HFFc6 (cell line): ENCODE data around the gene CHD2. TPM values are rescaled to one million over a fixed set of nuclear protein-coding genes. Genes with fewer than 3 reads are reported as not detected.

Experiments used
- DNase-seq: peaks from one replicate; pipeline ENCODE4 v3.0.0-alpha.2; 2018
- H3K27ac Mint-ChIP-seq: 2 replicates; pipeline ENCODE4 v1.8.0; 2020; ENCODE audit warnings: mild to moderate bottlenecking, mixed read lengths
- H3K27me3 Mint-ChIP-seq: 2 replicates; pipeline ENCODE4 v1.8.0; 2021; ENCODE audit warnings: mild to moderate bottlenecking, moderate library complexity, mixed read lengths; ENCODE audit not compliant: insufficient read depth
- H3K36me3 Mint-ChIP-seq: 2 replicates; pipeline ENCODE4 v1.8.0; 2021; ENCODE audit warnings: low read depth, mixed read lengths
- H3K4me1 Mint-ChIP-seq: 2 replicates; pipeline ENCODE4 v1.8.0; 2020; ENCODE audit warnings: low read depth, mixed read lengths
- H3K4me3 Mint-ChIP-seq: 2 replicates; pipeline ENCODE4 v1.8.0; 2020; ENCODE audit warnings: mild to moderate bottlenecking, moderate library complexity, mixed read lengths
- H3K9me3 Mint-ChIP-seq: 2 replicates; pipeline ENCODE4 v1.8.0; 2020; ENCODE audit warnings: mild to moderate bottlenecking, mixed read lengths
- total RNA-seq, 6 experiments: library from RNA; stranded (reverse); fragmentation: NEBNext Ultra II Directional; extraction: Animal tissue kit (Norgen Biotek cat#: 25700); gene quantifications; 2 replicates in 1 of 6; 3 replicates in 5 of 6; pipeline ENCODE4 v1.2.3, GENCODE V29; 2021
- TF ChIP-seq, protein P1 (sequence below): fragments of 200-600 bp; sonication (generic); IDR thresholded peaks from 2 replicates; pipeline ENCODE4 v1.5.0; 2021; ENCODE audit warnings: antibody characterized with exemption, mild to moderate bottlenecking

The CHD2 gene
- total RNA-seq, 6 experiments from 2014 or later = 47.5 to 65.3 (median 57.2) TPM

DNA sequence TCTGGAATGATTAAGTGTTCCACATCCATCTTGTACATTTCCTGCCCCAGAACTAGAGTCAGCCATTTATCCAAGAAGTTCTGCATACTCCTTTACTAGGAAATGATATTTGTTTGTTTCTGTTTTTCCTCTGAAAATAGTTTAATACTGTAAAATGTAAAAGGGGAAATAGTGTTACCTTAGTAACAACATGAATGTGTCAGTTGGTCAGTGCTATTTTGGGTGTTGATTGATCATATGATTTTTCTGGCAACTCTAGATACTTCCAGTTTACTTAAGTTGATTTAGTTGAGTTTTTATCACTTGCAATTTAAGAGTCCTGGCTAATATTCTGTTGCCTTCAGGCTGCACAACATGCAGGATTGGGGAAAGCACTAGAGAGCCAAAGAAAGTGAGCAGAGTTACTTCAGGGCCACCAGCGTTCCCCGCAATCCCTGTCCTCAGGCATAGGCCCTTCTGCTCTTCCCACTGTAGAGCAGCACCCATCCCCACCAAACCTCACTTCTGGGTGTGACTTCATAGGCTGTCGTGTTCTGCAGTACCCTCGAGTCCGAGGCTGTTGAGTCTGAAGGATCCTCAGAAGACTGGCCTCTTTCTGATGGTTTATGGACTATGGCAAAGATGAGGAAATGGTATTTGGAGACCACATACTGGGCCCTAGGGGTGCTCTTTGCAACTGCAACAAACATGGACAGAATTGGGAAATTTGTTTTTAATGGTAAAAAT is 69.0 kb downstream of the CHD2 start:
- TF ChIP-seq, protein P1, sequence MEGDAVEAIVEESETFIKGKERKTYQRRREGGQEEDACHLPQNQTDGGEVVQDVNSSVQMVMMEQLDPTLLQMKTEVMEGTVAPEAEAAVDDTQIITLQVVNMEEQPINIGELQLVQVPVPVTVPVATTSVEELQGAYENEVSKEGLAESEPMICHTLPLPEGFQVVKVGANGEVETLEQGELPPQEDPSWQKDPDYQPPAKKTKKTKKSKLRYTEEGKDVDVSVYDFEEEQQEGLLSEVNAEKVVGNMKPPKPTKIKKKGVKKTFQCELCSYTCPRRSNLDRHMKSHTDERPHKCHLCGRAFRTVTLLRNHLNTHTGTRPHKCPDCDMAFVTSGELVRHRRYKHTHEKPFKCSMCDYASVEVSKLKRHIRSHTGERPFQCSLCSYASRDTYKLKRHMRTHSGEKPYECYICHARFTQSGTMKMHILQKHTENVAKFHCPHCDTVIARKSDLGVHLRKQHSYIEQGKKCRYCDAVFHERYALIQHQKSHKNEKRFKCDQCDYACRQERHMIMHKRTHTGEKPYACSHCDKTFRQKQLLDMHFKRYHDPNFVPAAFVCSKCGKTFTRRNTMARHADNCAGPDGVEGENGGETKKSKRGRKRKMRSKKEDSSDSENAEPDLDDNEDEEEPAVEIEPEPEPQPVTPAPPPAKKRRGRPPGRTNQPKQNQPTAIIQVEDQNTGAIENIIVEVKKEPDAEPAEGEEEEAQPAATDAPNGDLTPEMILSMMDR = peak; percentile 45; the same call in 1 of the 2 replicates
- peaks cover 73% of the 10 kb centered on the region for H3K36me3 Mint-ChIP-seq
- no peak overlapping the region for H3K4me3 Mint-ChIP-seq
- no peaks in the 10 kb centered on the region for H3K9me3 Mint-ChIP-seq
- DNase-seq = no peak
- H3K27ac Mint-ChIP-seq = peak overlapping the region; percentile 10; the same call in 1 of the 2 replicates
- peaks cover 3% of the 10 kb centered on the region for H3K27me3 Mint-ChIP-seq
- H3K4me1 Mint-ChIP-seq = peaks cover 21% of the 10 kb centered on the region

DNA sequence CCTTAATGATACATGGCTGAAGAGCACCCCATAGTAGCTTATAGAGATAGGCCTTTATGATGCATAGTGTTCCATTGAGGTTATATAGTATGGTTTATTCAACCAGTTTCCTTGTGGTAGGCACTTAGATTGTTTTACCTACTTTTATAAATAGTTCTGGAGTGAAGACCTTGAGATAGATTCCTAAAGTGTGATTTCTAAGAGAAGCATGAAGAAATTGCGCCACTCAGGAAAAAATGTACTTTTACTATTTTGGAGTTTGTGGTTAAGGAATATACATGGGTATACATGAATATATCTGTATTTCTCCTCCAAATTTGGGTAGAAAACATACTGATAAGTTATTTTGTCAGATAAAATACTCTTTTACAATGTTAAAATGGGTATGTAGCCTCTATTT is 70.5 kb downstream of the CHD2 start:
- Mint-ChIP-seq H3K27me3 (peaks cover 3% of the 10 kb centered on the region), H3K4me3 (no peak overlapping the region), H3K27ac (peak overlapping the region; percentile 60; the same call in 1 of the 2 replicates), H3K4me1 (peaks cover 19% of the 10 kb centered on the region), H3K36me3 (peaks cover 70% of the 10 kb centered on the region), H3K9me3 (no peaks in the 10 kb centered on the region)
- TF ChIP-seq, protein P1 = no peak
- peak; percentile 9 for DNase-seq

DNA sequence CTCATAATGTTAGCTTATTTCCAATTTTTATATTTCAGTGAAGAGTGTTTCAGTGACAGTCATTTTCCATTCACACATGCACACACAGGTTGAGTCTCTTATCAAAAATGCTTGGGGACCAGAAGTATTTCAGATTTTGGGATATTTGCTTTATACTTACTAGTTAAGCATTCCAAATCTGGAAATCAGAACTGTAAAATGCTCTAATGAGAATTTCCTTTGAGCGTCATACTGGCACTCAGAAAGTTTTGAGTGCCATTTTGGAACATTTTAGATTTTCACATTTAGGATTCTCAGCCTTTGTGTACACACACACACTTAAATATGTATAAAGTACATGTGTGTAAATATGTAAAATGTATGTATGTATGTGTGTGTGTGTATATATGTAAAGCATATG is 71.0 kb downstream of the CHD2 start:
- Mint-ChIP-seq H3K4me3 (no peak overlapping the region), H3K9me3 (no peaks in the 10 kb centered on the region), H3K4me1 (peaks cover 19% of the 10 kb centered on the region), H3K27ac (0 out of 2 replicates have a peak overlapping the region, but pooled peaks have one; percentile 1), H3K36me3 (peaks cover 73% of the 10 kb centered on the region), H3K27me3 (peaks cover 3% of the 10 kb centered on the region)
- DNase-seq = no peak
- TF ChIP-seq, protein P1 = no peak

DNA sequence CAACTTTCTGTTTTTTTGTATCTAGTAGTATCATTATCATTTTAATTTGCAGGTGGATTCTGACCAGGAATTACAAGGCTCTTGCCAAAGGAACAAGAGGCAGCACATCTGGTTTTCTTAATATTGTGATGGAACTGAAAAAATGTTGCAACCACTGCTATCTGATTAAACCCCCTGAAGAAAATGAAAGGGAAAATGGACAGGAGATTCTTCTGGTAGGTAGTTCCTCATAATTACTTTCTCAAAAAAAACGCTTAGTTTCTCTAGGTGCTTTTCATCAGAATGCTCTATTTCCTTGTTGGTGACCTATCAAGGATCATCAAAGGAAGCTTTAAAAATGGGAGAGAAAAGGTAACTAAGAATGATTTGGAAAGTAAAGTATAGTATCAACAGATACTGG is 71.6 kb downstream of the CHD2 start:
- H3K4me3 Mint-ChIP-seq = no peak overlapping the region; the same call in 1 of the 2 replicates
- peak overlapping the region; percentile 51 for H3K27ac Mint-ChIP-seq
- DNase-seq = no peak
- H3K36me3 Mint-ChIP-seq = peaks cover 74% of the 10 kb centered on the region
- H3K27me3 Mint-ChIP-seq = peaks cover 3% of the 10 kb centered on the region
- TF ChIP-seq, protein P1 = no peak
- no peaks in the 10 kb centered on the region for H3K9me3 Mint-ChIP-seq
- peaks cover 19% of the 10 kb centered on the region for H3K4me1 Mint-ChIP-seq

DNA sequence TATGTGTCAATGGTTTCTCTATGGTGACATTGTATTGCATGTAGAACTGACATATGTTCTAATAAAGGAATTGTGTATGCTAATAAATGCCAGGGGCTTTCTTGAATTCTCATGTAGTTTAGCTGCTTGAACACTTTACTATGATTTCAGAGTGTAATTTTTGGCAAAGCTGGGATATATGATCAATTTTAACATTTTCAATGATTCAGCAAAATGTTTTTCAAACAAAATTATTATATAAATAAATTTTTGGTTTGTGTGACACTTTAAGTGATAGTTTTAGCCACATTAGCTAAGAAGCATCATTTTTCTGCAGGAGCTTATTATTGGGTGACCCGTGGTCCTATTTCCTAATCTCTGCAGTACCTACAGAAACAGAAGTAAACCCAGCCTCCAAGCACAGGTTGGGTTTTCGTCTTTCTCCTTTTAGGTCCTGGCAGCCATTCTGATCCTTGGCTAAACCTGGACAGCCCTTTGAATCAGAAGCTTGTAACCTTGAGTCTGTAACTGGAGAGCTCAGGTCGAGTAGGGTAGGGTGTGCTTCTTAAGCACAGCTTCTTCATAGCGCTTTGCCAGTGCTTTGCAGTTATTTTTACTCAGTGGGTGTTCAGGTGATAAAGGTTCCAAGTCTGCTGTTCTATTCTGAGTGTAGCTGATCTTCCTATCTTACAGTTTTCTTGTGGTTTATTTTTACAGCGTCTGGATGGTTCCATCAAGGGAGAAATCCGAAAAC is 74.2 kb downstream of the CHD2 start:
- TF ChIP-seq, protein P1 = no peak
- peaks cover 75% of the 10 kb centered on the region for H3K36me3 Mint-ChIP-seq
- H3K4me1 Mint-ChIP-seq = peaks cover 19% of the 10 kb centered on the region
- H3K9me3 Mint-ChIP-seq = no peaks in the 10 kb centered on the region
- no peak for DNase-seq
- H3K27ac Mint-ChIP-seq = peak overlapping the region; percentile 40; the same call in 1 of the 2 replicates
- H3K27me3 Mint-ChIP-seq = peaks cover 1% of the 10 kb centered on the region; the same call in 1 of the 2 replicates
- no peak overlapping the region for H3K4me3 Mint-ChIP-seq
